GM23338 (cell line): Measurements from ENCODE around the gene ZMYND8. TPM values are rescaled to one million over a fixed set of nuclear protein-coding genes. Genes with fewer than 3 reads are reported as not detected.

Experiments
- ATAC-seq: fragments of 200-7000 bp; cut with Tn5 transposase; 3 replicates; pipeline ENCODE4 v1.9.1; 2020
- DNase-seq: peaks from one replicate; pipeline ENCODE4 v3.0.0-alpha.2; 2015; ENCODE audit warnings: low spot score
- H2AFZ ChIP-seq: fragments of 200-600 bp; sonication (generic); 2 replicates; pipeline ENCODE4 v1.8.0; 2016; ENCODE audit warnings: antibody characterized with exemption, mild to moderate bottlenecking, moderate library complexity
- H3F3A ChIP-seq: fragments of 200-600 bp; sonication (generic); replicated peaks from 2 replicates; pipeline ENCODE4 v1.8.0; 2017; ENCODE audit warnings: antibody characterized with exemption, mixed run types, low read depth
- H3K27ac ChIP-seq: fragments of 200-600 bp; sonication (generic); 2 replicates; pipeline ENCODE4 v1.6.1; 2016; ENCODE audit warnings: low read depth
- H3K27me3 ChIP-seq: fragments of 200-600 bp; sonication (generic); 2 replicates; pipeline ENCODE4 v1.8.0; 2016; ENCODE audit warnings: mild to moderate bottlenecking, mixed run types, moderate library complexity; ENCODE audit not compliant: insufficient read depth
- H3K36me3 ChIP-seq: fragments of 200-600 bp; sonication (generic); 2 replicates; pipeline ENCODE4 v1.8.0; 2016; ENCODE audit warnings: mild to moderate bottlenecking; ENCODE audit not compliant: insufficient read depth
- H3K4me1 ChIP-seq: fragments of 200-600 bp; sonication (generic); 2 replicates; pipeline ENCODE4 v1.8.0; 2016; ENCODE audit warnings: mild to moderate bottlenecking, moderate library complexity; ENCODE audit not compliant: insufficient read depth
- H3K4me2 ChIP-seq: fragments of 200-600 bp; sonication (generic); 2 replicates; pipeline ENCODE4 v1.7.1; 2017; ENCODE audit warnings: mixed run types
- H3K4me3 ChIP-seq: fragments of 200-600 bp; sonication (generic); 2 replicates; pipeline ENCODE4 v1.6.1; 2016; ENCODE audit warnings: mixed run types
- H3K79me2 ChIP-seq: fragments of 200-600 bp; sonication (generic); replicated peaks from 2 replicates; pipeline ENCODE4 v1.8.0; 2017; ENCODE audit warnings: mild to moderate bottlenecking; ENCODE audit not compliant: insufficient read depth
- H3K9me2 ChIP-seq: fragments of 200-600 bp; sonication (generic); 2 replicates; pipeline ENCODE4 v1.8.0; 2017; ENCODE audit not compliant: insufficient read depth
- H4K20me1 ChIP-seq: fragments of 200-600 bp; sonication (generic); replicated peaks from 2 replicates; pipeline ENCODE4 v1.8.0; 2017; ENCODE audit warnings: mild to moderate bottlenecking; ENCODE audit not compliant: insufficient read depth
- H3K27ac Mint-ChIP-seq: 2 replicates; pipeline ENCODE4 v1.8.0; 2020; ENCODE audit warnings: inconsistent platforms, mild to moderate bottlenecking, moderate library complexity, mixed read lengths
- H3K27me3 Mint-ChIP-seq: 3 replicates; pipeline ENCODE4 v1.8.0; 2022; ENCODE audit warnings: low read depth, mild to moderate bottlenecking, moderate library complexity, mixed read lengths, inconsistent platforms; ENCODE audit not compliant: insufficient read depth, poor library complexity
- H3K36me3 Mint-ChIP-seq: 3 replicates; pipeline ENCODE4 v1.8.0; 2021; ENCODE audit warnings: low read depth, mild to moderate bottlenecking, inconsistent platforms, moderate library complexity, mixed read lengths
- H3K4me1 Mint-ChIP-seq: 3 replicates; pipeline ENCODE4 v1.8.0; 2020; ENCODE audit warnings: mild to moderate bottlenecking, inconsistent platforms, mixed read lengths
- H3K4me3 Mint-ChIP-seq: 3 replicates; pipeline ENCODE4 v1.8.0; 2021; ENCODE audit warnings: moderate library complexity, mild to moderate bottlenecking, inconsistent platforms, mixed read lengths
- H3K9me3 Mint-ChIP-seq: 3 replicates; pipeline ENCODE4 v1.8.0; 2020; ENCODE audit warnings: moderate library complexity, mild to moderate bottlenecking, inconsistent platforms, mixed read lengths
- CREB1 ChIP-seq: fragments of 250-450 bp; sonication (Bioruptor Pico); IDR thresholded peaks from 2 replicates; pipeline ENCODE4 v1.5.0; 2020; ENCODE audit warnings: low read depth, mild to moderate bottlenecking, moderate library complexity
- ETS1 ChIP-seq: IDR thresholded peaks from 2 replicates; pipeline ENCODE4 v1.6.1; 2016; ENCODE audit warnings: antibody characterized with exemption
- JUNB ChIP-seq: IDR thresholded peaks from one replicate; pipeline ENCODE4 v1.6.1; 2016; ENCODE audit warnings: antibody characterized with exemption; ENCODE audit not compliant: unreplicated experiment
- ZNF331 ChIP-seq: fragments of 250-450 bp; sonication (Bioruptor Pico); IDR thresholded peaks from 2 replicates; pipeline ENCODE4 v1.5.0; 2020; ENCODE audit warnings: low read depth, mild to moderate bottlenecking, moderate library complexity
- ZNF462 ChIP-seq: fragments of 250-450 bp; sonication (Bioruptor Pico); IDR thresholded peaks from 2 replicates; pipeline ENCODE4 v1.5.0; 2020; ENCODE audit warnings: mild to moderate bottlenecking, moderate library complexity
- polyA plus RNA-seq: library from polyadenylated mRNA; unstranded; fragments of >200 nt; fragmentation: Nextera tagmentation; extraction: Ambion mirVana; gene quantifications from 2 replicates; pipeline ENCODE4 v1.2.1, GENCODE V29; 2016
- total RNA-seq: library from RNA; depleted of rRNA; stranded (reverse); fragments of >200 nt; shearing (Covaris generic); gene quantifications from 2 replicates; pipeline ENCODE4 v1.2.3, GENCODE V29; 2014

ZMYND8 gene
- total and polyA plus RNA-seq, 2 experiments from 2014 or later, result 70.9 to 128 TPM

DNA sequence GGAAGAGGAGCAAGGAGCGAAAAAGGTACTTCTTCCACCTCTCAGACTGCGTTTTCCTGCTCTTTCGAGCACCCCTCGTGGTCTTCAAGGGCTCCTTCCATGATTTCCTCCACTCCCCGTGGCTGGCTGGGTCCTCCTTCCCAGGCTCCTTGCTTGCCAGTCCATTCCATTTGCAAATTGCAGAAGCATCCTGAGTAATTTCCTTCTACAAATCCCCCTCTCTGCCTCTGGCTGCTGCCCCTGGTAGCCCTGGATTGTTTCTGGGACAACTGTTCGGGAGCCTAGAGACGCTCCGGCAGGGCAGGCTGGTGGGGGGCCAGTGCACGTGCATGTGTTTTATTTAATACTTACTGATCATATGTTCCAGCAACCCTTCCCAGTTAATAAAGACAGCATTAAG is 173.1 kb downstream of the ZMYND8 start (continued):
- TF ChIP-seq ETS1 (no peak), CREB1 (no peak), JUNB (no peak), ZNF462 (CRISPR knock-in tag) (no peak)

DNA sequence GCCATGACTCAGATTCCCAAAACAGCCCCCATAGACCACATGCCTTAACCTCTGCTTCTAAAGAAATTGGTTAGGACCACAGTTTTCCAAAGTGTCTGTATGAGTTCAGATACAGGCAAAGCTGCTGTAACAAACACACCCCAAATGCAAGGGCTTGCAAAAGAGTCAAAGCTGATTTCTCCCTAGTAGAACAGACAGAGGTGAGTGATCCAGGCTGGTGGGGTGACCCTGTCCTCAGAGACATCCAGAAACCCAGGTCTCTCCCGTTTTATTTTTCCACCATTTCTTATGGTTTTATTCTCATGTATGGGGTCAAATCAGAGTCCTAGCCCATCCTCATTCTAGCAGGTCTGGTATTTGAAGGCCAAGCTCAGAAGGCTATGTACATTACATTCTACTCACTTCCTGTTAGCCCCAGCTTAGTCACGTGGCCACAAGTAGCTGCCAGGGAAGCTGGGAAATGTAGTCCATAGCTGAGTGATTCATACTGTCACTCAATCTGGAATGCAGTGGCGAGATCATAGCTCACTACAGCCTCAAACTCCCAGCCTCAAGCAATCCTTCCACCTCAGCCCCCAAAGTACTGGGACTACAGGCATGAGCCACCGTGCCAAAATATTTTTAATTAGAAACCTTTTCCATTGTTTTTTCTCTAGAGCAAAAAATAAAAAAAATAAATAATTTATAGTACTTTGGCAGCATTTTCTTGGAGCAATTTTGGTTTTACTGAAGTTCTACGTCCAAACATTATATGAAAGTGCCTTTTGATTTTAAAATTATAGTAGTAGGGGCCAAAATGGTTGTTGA is 175.2 kb downstream of the ZMYND8 start:
- Histone ChIP-seq H4K20me1 (no peaks in the 10 kb centered on the region), H3K4me3 (no peak overlapping the region), H3K36me3 (no peaks in the 10 kb centered on the region), H3K27ac (no peak overlapping the region), H3K27me3 (no peaks in the 10 kb centered on the region), H3K4me2 (no peak overlapping the region), H3K79me2 (no peaks in the 10 kb centered on the region), H3K9me2 (peaks cover 8% of the 10 kb centered on the region; the same call in 1 of the 2 replicates), H2AFZ (peak overlapping the region; percentile 2; the same call in 1 of the 2 replicates), H3K4me1 (no peaks in the 10 kb centered on the region), H3F3A (no peaks in the 10 kb centered on the region)
- Mint-ChIP-seq H3K27me3 (peaks cover 5% of the 10 kb centered on the region), H3K4me1 (peaks cover 2% of the 10 kb centered on the region; the same call in 2 of the 3 replicates), H3K27ac (no peak overlapping the region), H3K4me3 (no peak overlapping the region), H3K9me3 (peaks cover 2% of the 10 kb centered on the region; the same call in 1 of the 3 replicates), H3K36me3 (0 out of 3 replicates have a peak, but pooled peaks cover 3% of the 10 kb centered on the region)
- TF ChIP-seq ZNF331 (CRISPR knock-in tag) (no peak), CREB1 (peak; percentile 53; the same call in 1 of the 2 replicates), ETS1 (peak; percentile 91)
- DNase-seq (peak; percentile 83), ATAC-seq (peak; percentile 97)
